Peyer's patch (tissue), 4 donors: ENCODE measurements around the gene ARFGAP1. TPM values are rescaled to one million over a fixed set of nuclear protein-coding genes. Genes with fewer than 3 reads are reported as not detected.
"Not testable (repeated sequence)": the region's sequence is repeated elsewhere in the genome, so short reads cannot be mapped to it uniquely, and the experiment has no call there.

Source experiments
- DNase-seq, 3 donors: peaks; one replicate each; pipeline ENCODE4 v3.0.0-alpha.2; 2017 to 2019
- H3K27ac ChIP-seq, 4 donors: fragments of 200-600 bp; sonication (generic); one replicate each; pipeline ENCODE4 v1.5.1; 2016 to 2019
- H3K27me3 ChIP-seq, 2 donors: fragments of 200-600 bp; sonication (generic); one replicate each; pipeline ENCODE4 v1.5.1; 2019
- H3K36me3 ChIP-seq, 3 donors: fragments of 200-600 bp; sonication (generic); one replicate each; pipeline ENCODE4 v1.5.1; 2016 to 2019
- H3K4me1 ChIP-seq, 4 donors: fragments of 200-600 bp; sonication (generic); one replicate each; pipeline ENCODE4 v1.5.1; 2016 to 2019
- H3K4me3 ChIP-seq, 4 donors: fragments of 200-600 bp; sonication (generic); 1 replicate in 3 of 4; 2 replicates in 1 of 4; pipeline ENCODE4 v1.5.1; 2016 to 2019; ENCODE audit warnings: mild to moderate bottlenecking in 1 of 4
- H3K9me3 ChIP-seq, 4 donors: fragments of 200-600 bp; sonication (generic); one replicate each; pipeline ENCODE4 v1.5.1; 2016 to 2019; ENCODE audit warnings: mild to moderate bottlenecking in 1 of 4
- CTCF ChIP-seq, 6 experiments: fragments of 450-650 bp in 4 of 6; fragments of 200-600 bp in 2 of 6; sonication (generic) in 1 of 6; IDR thresholded peaks; one replicate each; pipeline ENCODE4 v1.5.1; 2017 to 2019; ENCODE audit warnings: antibody characterized with exemption in 6 of 6, mild to moderate bottlenecking in 3 of 6, moderate library complexity in 1 of 6
- POLR2A ChIP-seq, 2 donors: fragments of 450-650 bp; IDR thresholded peaks; one replicate each; pipeline ENCODE4 v1.5.1; 2017; ENCODE audit warnings: antibody characterized with exemption in 2 of 2, mild to moderate bottlenecking in 2 of 2, moderate library complexity in 2 of 2
- total RNA-seq, 4 donors: library from RNA; depleted of rRNA; stranded (reverse); fragments of >200 nt; gene quantifications; one replicate each; pipeline ENCODE4 v1.1.0, GENCODE V29; 2016

Gene ARFGAP1
- total RNA-seq, 4 donors from 2014 or later, result 66.6 to 149 (median 89.8) TPM

GRCh38 chr20:63298731-63299312 lies 26.2 kb downstream of the ARFGAP1 start:
- Histone ChIP-seq H3K4me3 (no peak overlapping the region), H3K4me1 (no peaks in the 10 kb centered on the region), H3K27ac (no peak overlapping the region), H3K9me3 (no peaks in the 10 kb centered on the region), H3K27me3 (peaks cover 0 to 4% of the 10 kb centered on the region in 2 donors), H3K36me3 (no peaks in the 10 kb centered on the region)
- no peak for DNase-seq
- TF ChIP-seq POLR2A (IDR thresholded peaks at IDR 0.05) (no peak), CTCF (IDR thresholded peaks at IDR 0.05) (no peak)

GRCh38 chr20:63301671-63302070 lies 29.1 kb downstream of the ARFGAP1 start:
- Histone ChIP-seq H3K27ac (no peak overlapping the region), H3K4me3 (no peak overlapping the region), H3K27me3 (no peaks in the 10 kb centered on the region), H3K9me3 (no peaks in the 10 kb centered on the region), H3K4me1 (no peaks in the 10 kb centered on the region), H3K36me3 (no peaks in the 10 kb centered on the region)
- no peak for DNase-seq
- TF ChIP-seq CTCF (IDR thresholded peaks at IDR 0.05), result no peak
- TF ChIP-seq POLR2A (IDR thresholded peaks at IDR 0.05), result no peak

GRCh38 chr20:63303095-63303666 lies 30.6 kb downstream of the ARFGAP1 start:
- Histone ChIP-seq H3K4me3 (no peak overlapping the region), H3K27ac (no peak overlapping the region), H3K36me3 (no peaks in the 10 kb centered on the region), H3K27me3 (no peaks in the 10 kb centered on the region), H3K4me1 (no peaks in the 10 kb centered on the region), H3K9me3 (no peaks in the 10 kb centered on the region)
- DNase-seq, result no peak
- TF ChIP-seq CTCF (IDR thresholded peaks at IDR 0.05), result no peak

- no peak for DNase-seq
- no peak overlapping the region for H3K27ac ChIP-seq
- no peak overlapping the region for H3K4me3 ChIP-seq
- no peaks in the 10 kb centered on the region for H3K36me3 ChIP-seq
- no peaks in the 10 kb centered on the region for H3K4me1 ChIP-seq
- H3K9me3 ChIP-seq, result no peaks in the 10 kb centered on the region
- TF ChIP-seq CTCF (IDR thresholded peaks at IDR 0.05), result no peak
- no peak for TF ChIP-seq POLR2A (IDR thresholded peaks at IDR 0.05)
- no peaks in the 10 kb centered on the region for H3K27me3 ChIP-seq
These were observed 32.8 kb downstream of the ARFGAP1 start for GRCh38 chr20:63305393-63305792.

GRCh38 chr20:63305933-63306672 lies 33.5 kb downstream of the ARFGAP1 start:
- H3K27ac ChIP-seq, H3K36me3 ChIP-seq, H3K27me3 ChIP-seq, H3K9me3 ChIP-seq, H3K4me3 ChIP-seq, DNase-seq, H3K4me1 ChIP-seq: not testable (repeated sequence)
